Right hindlimb (tissue), 1 donor: ENCODE results near the gene LAMC2.
"Not testable (repeated sequence)": the region's sequence is repeated elsewhere in the genome, so short reads cannot be mapped to it uniquely, and the experiment has no call there.

ENCODE experiments used
- DNase-seq: peaks from one replicate; pipeline ENCODE4 v3.0.0-alpha.2; 2018

LAMC2 gene

GRCh38 chr1:183185941-183186490, at the start of gene LAMC2:
TSS of gene LAMC2 (plus strand) at chr1:183186264. CDS start at chr1:183186353, 89 bp downstream.
- DNase-seq, result peak; percentile 54

GRCh38 chr1:183137782-183138181, 48.3 kb upstream of the LAMC2 start:
- DNase-seq, result no peak

- no peak for DNase-seq
Observed at GRCh38 chr1:183138301-183138700, 47.8 kb upstream of the LAMC2 start.

GRCh38 chr1:183139281-183139942, 46.7 kb upstream of the LAMC2 start:
- no peak for DNase-seq

- no peak for DNase-seq
Observed at GRCh38 chr1:183140633-183141032, 45.4 kb upstream of the LAMC2 start.

- DNase-seq, result no peak
Observed at GRCh38 chr1:183142171-183142570, 43.9 kb upstream of the LAMC2 start.

GRCh38 chr1:183143576-183144315, 42.3 kb upstream of the LAMC2 start:
- no peak for DNase-seq

- DNase-seq, result no peak
Observed at GRCh38 chr1:183144752-183145151, 41.3 kb upstream of the LAMC2 start.

GRCh38 chr1:183147735-183148134, 38.3 kb upstream of the LAMC2 start:
- DNase-seq, result no peak

GRCh38 chr1:183148599-183148998, 37.5 kb upstream of the LAMC2 start:
- DNase-seq, result peak; percentile 69

- DNase-seq, result no peak
Observed at GRCh38 chr1:183149273-183149672, 36.8 kb upstream of the LAMC2 start.

GRCh38 chr1:183150032-183150431, 36.0 kb upstream of the LAMC2 start:
- not testable (repeated sequence) for DNase-seq

GRCh38 chr1:183150445-183150844, 35.6 kb upstream of the LAMC2 start:
- no peak for DNase-seq

GRCh38 chr1:183152180-183152579, 33.9 kb upstream of the LAMC2 start:
- no peak for DNase-seq

GRCh38 chr1:183155939-183156338, 30.1 kb upstream of the LAMC2 start:
- no peak for DNase-seq

GRCh38 chr1:183159960-183160359, 26.1 kb upstream of the LAMC2 start:
- no peak for DNase-seq

GRCh38 chr1:183161391-183161790, 24.7 kb upstream of the LAMC2 start:
- no peak for DNase-seq

- no peak for DNase-seq
Observed at GRCh38 chr1:183163316-183163715, 22.7 kb upstream of the LAMC2 start.

- no peak for DNase-seq
Observed at GRCh38 chr1:183164340-183164739, 21.7 kb upstream of the LAMC2 start.

GRCh38 chr1:183164963-183165362, 21.1 kb upstream of the LAMC2 start:
- no peak for DNase-seq

- no peak for DNase-seq
Observed at GRCh38 chr1:183165456-183165855, 20.6 kb upstream of the LAMC2 start.

GRCh38 chr1:183166454-183166853, 19.6 kb upstream of the LAMC2 start:
- no peak for DNase-seq

GRCh38 chr1:183167676-183168075, 18.4 kb upstream of the LAMC2 start:
- DNase-seq, result no peak

GRCh38 chr1:183168308-183168707, 17.8 kb upstream of the LAMC2 start:
- no peak for DNase-seq
